Astrocyte (in vitro differentiated cells and primary cell): Measurements from ENCODE around the gene ALG14. TPM values are rescaled to one million over a fixed set of nuclear protein-coding genes. Genes with fewer than 3 reads are reported as not detected.
"Not testable (repeated sequence)": the region's sequence is repeated elsewhere in the genome, so short reads cannot be mapped to it uniquely, and the experiment has no call there.

ENCODE experiments used
- DNase-seq: peaks from one replicate; pipeline ENCODE4 v3.0.0-alpha.2; 2010; ENCODE audit warnings: low read depth
- FAIRE-seq: peaks from 2 replicates; lab custom pipeline; 2011; peaks lifted over from hg19 to GRCh38; lab: Jason Lieb, UNC
- H2AFZ ChIP-seq: 2 replicates; pipeline ENCODE4 v1.6.0; 2012; ENCODE audit warnings: low read depth, low read length, inconsistent platforms
- H3K27ac ChIP-seq: 2 replicates; pipeline ENCODE4 v1.5.1; 2011; ENCODE audit warnings: low read depth, low read length, inconsistent platforms
- H3K27me3 ChIP-seq: 2 replicates; pipeline ENCODE4 v1.6.0; 2011; ENCODE audit warnings: low read length, inconsistent platforms; ENCODE audit not compliant: insufficient read depth
- H3K36me3 ChIP-seq: 2 replicates; pipeline ENCODE4 v1.5.1; 2011; ENCODE audit warnings: low read length, inconsistent platforms; ENCODE audit not compliant: insufficient read depth
- H3K4me1 ChIP-seq: 2 replicates; pipeline ENCODE4 v1.5.1; 2011; ENCODE audit warnings: low read length, inconsistent platforms; ENCODE audit not compliant: insufficient read depth
- H3K4me2 ChIP-seq: 2 replicates; pipeline ENCODE4 v1.6.0; 2012; ENCODE audit warnings: low read length, inconsistent platforms
- H3K4me3 ChIP-seq: 2 replicates; pipeline ENCODE4 v1.5.1; 2011; ENCODE audit warnings: low read depth, mild to moderate bottlenecking, low read length, inconsistent platforms; ENCODE audit not compliant: insufficient read depth
- H3K79me2 ChIP-seq: 2 replicates; pipeline ENCODE4 v1.6.0; 2012; ENCODE audit warnings: mild to moderate bottlenecking, low read length, inconsistent platforms; ENCODE audit not compliant: insufficient read depth
- H3K9ac ChIP-seq: 2 replicates; pipeline ENCODE4 v1.6.0; 2012; ENCODE audit warnings: mild to moderate bottlenecking, low read length, inconsistent platforms
- H3K9me3 ChIP-seq: 2 replicates; pipeline ENCODE4 v1.5.1; 2012; ENCODE audit warnings: low read depth, mild to moderate bottlenecking, low read length, inconsistent platforms; ENCODE audit not compliant: insufficient read depth
- H4K20me1 ChIP-seq: 2 replicates; pipeline ENCODE4 v1.6.0; 2012; ENCODE audit warnings: low read length, inconsistent platforms; ENCODE audit not compliant: insufficient read depth
- H3K27ac Mint-ChIP-seq: one replicate; pipeline ENCODE4 v1.8.0; 2021; ENCODE audit warnings: mild to moderate bottlenecking, mixed read lengths; ENCODE audit not compliant: unreplicated experiment
- H3K27me3 Mint-ChIP-seq: one replicate; pipeline ENCODE4 v1.8.0; 2021; ENCODE audit warnings: low read depth, mixed read lengths; ENCODE audit not compliant: unreplicated experiment
- H3K36me3 Mint-ChIP-seq: one replicate; pipeline ENCODE4 v1.8.0; 2021; ENCODE audit warnings: low read depth, mixed read lengths; ENCODE audit not compliant: unreplicated experiment
- H3K4me1 Mint-ChIP-seq: one replicate; pipeline ENCODE4 v1.8.0; 2021; ENCODE audit warnings: low read depth, mixed read lengths; ENCODE audit not compliant: unreplicated experiment
- H3K4me3 Mint-ChIP-seq: one replicate; pipeline ENCODE4 v1.8.0; 2021; ENCODE audit warnings: mild to moderate bottlenecking, moderate library complexity, mixed read lengths; ENCODE audit not compliant: unreplicated experiment
- H3K9me3 Mint-ChIP-seq: one replicate; pipeline ENCODE4 v1.8.0; 2021; ENCODE audit warnings: mild to moderate bottlenecking, mixed read lengths; ENCODE audit not compliant: unreplicated experiment
- CTCF ChIP-seq: IDR thresholded peaks from 2 replicates; pipeline ENCODE4 v1.5.1; 2011; ENCODE audit warnings: low read depth, mild to moderate bottlenecking, inconsistent platforms, low read length, moderate library complexity; ENCODE audit not compliant: insufficient read depth
- EZH2 ChIP-seq: IDR thresholded peaks from 2 replicates; pipeline ENCODE4 v1.6.1; 2012; ENCODE audit warnings: mild to moderate bottlenecking, low read length, inconsistent platforms; ENCODE audit not compliant: insufficient read depth
- total RNA-seq: library from RNA; stranded (reverse); gene quantifications from 2 replicates; pipeline ENCODE4 v1.2.1, GENCODE V29; 2021

Gene ALG14
- total RNA-seq, 1 donor from 2014 or later = 6.9 TPM

GRCh38 chr1:95093296-95093695 lies 20.5 kb upstream of the ALG14 start:
- Histone ChIP-seq H3K4me2 (no peak overlapping the region), H3K36me3 (no peaks in the 10 kb centered on the region), H3K9me3 (peaks cover 2% of the 10 kb centered on the region), H4K20me1 (no peaks in the 10 kb centered on the region), H2AFZ (no peak overlapping the region), H3K27ac (no peak overlapping the region), H3K27me3 (no peaks in the 10 kb centered on the region), H3K9ac (no peak overlapping the region), H3K4me1 (no peaks in the 10 kb centered on the region), H3K4me3 (no peak overlapping the region), H3K79me2 (no peaks in the 10 kb centered on the region)
- no peak for DNase-seq
- H3K27ac Mint-ChIP-seq = no peak overlapping the region
- no peak for TF ChIP-seq EZH2
- no peak for TF ChIP-seq CTCF
- no peak overlapping the region for H3K4me3 Mint-ChIP-seq
- FAIRE-seq = no peak
- H3K36me3 Mint-ChIP-seq = no peaks in the 10 kb centered on the region
- H3K27me3 Mint-ChIP-seq = no peaks in the 10 kb centered on the region
- peaks cover 6% of the 10 kb centered on the region for H3K4me1 Mint-ChIP-seq
- H3K9me3 Mint-ChIP-seq = peaks cover 2% of the 10 kb centered on the region

- not testable (repeated sequence) for H3K9me3 ChIP-seq, H3K9me3 Mint-ChIP-seq, H3K4me1 ChIP-seq, H2AFZ ChIP-seq, H3K27ac Mint-ChIP-seq, H3K9ac ChIP-seq, H3K4me2 ChIP-seq, H3K4me3 ChIP-seq, H3K36me3 Mint-ChIP-seq, H3K27me3 Mint-ChIP-seq, H3K27me3 ChIP-seq, H4K20me1 ChIP-seq, H3K27ac ChIP-seq, H3K79me2 ChIP-seq, H3K4me1 Mint-ChIP-seq, H3K36me3 ChIP-seq, H3K4me3 Mint-ChIP-seq, FAIRE-seq
- peak; percentile 20 for DNase-seq
These were observed 20.1 kb upstream of the ALG14 start for GRCh38 chr1:95092891-95093290.

GRCh38 chr1:95091290-95091689 lies 18.5 kb upstream of the ALG14 start:
- H3K4me1 ChIP-seq, H3K4me2 ChIP-seq, H2AFZ ChIP-seq: not testable (repeated sequence)

More at GRCh38 chr1:95091290-95091689, 18.5 kb upstream of the ALG14 start:
- not testable (repeated sequence) for H3K27me3 Mint-ChIP-seq, H3K9ac ChIP-seq, H3K27me3 ChIP-seq, H3K27ac Mint-ChIP-seq, H3K36me3 ChIP-seq, H3K9me3 ChIP-seq, DNase-seq, H4K20me1 ChIP-seq, FAIRE-seq, H3K4me3 Mint-ChIP-seq, H3K27ac ChIP-seq, H3K9me3 Mint-ChIP-seq, H3K36me3 Mint-ChIP-seq, H3K4me3 ChIP-seq, H3K79me2 ChIP-seq, H3K4me1 Mint-ChIP-seq
